Activated T-helper 9 cell treated with anti-CD3 and anti-CD28 coated beads, Interleukin-2, amount 50 U/mL, for 16 hours (primary cell): ENCODE data around the gene CTSZ.
A peak's percentile ranks its signal among the peaks of the same experiment; 100 is the strongest.
"Not testable (repeated sequence)": the region's sequence is repeated elsewhere in the genome, so short reads cannot be mapped to it uniquely, and the experiment has no call there.

Source experiments
- DNase-seq: peaks from one replicate; pipeline ENCODE4 v3.0.0-alpha.2; 2020; ENCODE audit warnings: low read depth

The CTSZ gene

DNA sequence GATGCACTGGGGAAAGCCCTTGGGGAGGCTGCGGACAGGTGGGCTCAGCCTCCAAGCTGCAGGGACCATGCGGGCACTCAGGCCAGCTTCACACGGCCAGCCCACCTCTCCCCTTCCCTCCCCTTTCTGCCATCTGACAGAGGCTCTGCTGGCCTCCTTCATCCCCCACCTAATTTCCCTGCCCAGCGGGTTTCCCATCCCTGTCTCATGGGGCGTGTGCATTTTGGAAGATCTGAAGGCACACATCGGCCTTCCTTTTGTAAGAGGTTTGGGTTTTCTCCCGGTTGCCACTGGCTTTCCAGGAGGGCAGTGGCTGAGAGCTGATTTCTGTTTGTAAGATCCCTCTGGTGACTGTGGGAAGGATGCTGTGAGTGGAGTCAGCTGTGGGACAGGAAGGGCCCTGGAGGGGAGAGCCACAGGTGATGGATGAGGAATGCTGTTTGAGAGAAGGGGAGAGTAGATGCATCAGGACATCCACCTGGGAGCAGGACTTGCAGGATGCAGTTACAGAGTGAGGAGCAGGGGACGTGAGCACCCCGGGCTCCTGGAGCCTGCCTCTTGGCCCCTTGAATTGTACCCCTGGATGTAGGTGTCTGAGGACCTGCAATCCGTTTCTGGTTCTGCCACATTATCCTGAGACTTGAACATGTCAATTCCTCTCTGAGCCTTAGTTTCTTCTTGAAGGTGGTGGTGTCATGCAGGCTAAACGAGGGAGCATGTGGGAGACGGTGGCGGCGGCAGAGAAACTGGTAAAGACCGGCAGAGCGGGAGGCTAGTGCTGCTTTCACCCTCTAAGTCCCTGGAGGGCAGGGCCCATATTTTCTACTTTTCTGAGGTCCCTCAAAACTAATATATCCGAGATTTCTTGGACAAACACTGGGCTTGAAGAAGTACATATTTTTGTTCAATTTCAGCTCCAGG lies 6.2 kb upstream of the CTSZ start:
- DNase-seq = no peak

DNA sequence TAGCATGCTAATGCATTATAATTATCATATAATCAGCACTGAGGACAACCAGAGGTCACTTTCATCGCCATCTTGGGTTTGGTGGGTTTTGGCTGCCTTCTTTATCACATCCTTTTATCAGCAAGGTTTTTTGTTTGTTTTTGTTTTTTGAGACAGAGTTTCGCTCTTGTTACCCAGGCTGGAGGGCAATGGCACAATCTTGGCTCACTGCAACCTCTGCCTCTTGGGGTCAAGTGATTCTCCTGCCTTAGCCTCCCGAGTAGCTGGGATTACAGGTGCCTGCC lies 4.8 kb upstream of the CTSZ start:
- not testable (repeated sequence) for DNase-seq

DNA sequence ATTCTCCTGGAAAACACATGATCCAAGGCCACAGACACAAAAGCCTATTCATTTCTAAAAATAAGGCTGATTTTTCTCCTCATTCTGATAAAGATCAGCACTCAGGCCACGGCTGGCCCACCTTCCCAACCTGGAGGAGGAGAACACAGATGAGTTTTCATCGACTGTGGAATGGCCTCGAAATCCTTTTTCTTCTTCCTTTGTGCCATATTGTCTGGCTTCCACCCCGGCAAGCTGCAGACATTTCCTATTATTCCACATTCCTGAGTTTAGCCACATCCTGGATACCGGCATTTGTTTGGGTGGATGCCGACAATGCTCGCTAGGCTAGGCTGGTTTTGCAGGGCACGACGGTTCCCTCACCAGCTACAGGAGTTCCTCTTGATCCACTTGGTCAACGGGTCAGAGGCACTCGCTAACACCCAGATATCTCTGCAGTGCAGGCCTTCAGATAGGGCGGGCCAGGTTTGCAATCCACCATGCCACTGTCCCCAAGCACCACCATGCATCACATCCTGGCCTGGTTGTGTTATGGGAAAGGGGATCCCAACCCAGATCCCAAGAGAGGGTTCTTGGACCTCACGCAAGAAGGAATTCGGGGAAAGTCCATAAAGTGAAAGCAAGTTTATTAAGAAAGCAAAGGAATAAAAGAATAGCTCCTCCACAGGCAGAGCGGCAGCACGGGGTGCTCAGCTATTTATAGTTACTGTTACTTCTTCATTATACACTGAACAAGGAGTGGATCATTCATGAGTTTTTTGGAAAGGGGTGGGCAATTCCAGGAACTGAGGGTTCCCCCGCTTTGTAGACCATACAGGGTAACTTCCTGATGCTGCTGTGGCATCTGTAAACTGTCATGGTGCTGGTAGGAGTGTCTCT lies 4.2 kb upstream of the CTSZ start:
- no peak for DNase-seq

DNA sequence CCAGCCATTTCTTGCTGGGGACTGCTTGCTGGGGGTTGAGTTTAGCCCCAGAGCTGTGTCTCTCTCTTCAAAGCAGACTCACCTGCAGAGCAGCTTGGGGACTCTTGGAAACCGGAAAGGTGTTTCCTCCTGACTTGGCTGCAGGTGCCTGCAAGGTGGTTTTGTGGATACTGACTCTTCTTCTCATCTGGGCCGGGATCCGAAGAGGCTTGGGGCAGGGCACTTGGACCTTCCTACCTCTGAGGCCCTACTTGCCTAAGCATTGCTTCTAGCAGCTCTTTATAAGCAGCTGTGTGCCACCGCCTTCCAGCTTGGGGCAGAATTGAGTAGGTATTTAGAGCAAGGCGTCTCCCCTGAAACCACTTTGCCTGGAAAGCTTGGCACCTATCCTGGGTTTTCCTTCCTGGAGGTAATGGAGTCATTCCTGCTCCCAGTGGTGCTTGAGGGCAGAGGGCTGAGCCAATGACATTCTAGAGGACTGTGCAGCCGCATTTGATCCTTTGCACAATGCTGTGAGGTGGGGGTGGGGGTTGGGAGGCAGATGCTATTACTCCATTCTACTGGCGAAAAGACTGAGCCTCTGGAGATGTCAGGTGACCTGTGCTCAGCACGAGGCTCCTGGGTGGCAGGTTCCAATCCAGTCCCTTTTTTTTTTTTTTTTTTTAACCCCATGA lies 3.4 kb upstream of the CTSZ start:
- DNase-seq = no peak

DNA sequence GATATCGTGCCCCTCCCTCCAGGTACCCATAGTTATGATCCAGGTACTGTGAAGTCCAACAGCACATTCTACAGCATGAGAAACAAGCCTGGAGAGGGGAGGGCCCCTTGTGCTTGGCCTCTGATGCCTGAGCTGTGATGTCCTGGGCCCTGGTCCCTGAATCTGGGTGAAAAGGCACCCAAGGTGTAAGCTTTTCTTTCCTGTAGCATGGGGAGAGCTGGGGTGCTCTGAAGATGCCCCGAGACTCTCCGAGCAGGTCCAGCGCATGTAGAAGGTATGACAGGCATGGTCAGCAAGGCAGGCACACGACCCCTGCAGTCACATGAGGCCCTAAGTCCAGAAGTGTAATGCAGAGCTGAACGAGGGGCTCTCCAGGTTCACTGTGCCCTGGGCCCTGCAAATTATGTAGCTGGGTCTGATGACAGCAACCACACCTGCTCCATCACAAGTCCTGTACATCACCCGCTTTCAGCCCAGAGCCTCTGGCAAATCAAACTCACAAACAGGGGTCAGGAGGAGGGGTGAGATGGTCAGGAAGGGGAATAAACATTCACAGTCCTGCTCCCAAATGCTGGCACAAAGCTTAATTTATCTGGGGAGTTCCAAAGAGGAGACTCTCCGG lies 1.8 kb upstream of the CTSZ start:
- DNase-seq = no peak

DNA sequence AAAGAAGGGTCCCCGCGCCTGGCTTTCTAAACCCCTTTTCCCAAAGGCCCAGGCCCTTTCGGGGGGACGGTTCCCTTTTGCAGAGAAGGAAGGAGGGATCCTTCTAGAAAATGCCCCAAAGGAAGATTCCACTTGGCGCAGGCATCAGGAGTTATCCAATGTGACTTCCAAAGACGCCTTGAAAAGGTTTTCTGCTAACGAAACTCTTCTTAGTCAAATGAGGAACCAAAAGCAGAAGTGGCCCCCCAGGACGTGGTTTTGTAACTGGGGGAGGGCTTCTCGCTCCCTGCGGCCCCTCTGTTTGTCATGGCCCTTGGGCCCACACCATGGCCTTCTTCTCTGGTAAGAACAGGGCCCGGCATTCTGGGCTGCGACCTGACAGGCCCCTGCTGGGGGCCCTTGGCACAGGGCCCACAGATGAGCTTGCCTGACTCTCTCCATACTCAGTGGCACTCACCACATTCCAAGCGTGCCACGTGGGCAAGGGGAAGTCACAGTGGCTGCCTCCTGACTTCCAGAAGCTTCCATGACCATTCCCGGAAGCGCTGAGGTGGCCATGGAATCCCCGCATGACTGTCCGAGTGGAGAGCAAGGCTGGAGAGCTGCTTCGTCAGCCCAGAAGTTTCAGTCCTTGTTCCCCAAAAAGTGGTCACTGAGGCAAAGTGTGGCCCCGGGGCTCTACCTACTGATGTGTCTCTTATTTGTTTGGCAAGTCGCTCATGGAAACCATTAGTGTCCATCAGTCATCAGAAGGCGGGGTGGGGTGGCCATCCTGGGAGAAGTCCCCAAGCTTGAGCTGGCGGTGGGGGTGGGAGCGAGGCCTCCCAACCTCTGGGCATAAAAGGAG lies 834 bp upstream of the CTSZ start:
- DNase-seq = no peak

DNA sequence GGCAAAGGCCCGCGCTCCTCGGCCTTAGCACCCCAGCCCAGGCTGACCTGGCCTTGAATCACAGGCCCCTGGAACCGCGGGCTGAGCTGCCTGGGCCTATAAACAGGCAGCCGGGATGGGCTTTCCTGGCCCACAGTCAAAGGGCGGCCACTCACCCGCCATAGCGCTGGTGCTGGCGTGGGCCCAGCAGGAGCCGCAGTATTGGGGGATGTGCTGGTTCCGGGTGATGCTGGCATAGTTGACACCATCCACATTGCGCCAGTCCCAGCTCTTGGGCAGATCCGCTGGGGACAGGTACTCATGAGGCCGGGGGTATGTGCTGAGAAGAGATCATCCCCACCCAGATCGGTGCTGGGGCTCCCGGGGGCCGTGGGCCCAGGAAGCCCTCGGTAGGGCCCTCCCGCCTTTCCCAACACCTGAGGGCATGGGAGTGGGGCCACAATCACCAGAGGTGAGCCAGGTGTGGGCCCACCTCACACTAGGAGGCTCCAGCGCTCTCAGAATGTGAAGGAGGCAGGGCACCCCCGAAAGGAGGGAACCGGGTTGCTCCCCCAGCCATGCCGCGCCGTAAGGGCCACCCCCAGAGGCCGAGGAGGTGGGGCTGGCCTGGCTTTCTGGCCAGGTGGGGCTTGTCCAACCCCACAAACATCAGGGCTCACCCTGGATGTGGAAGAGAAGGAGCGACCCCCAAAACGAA lies 739 bp downstream of the CTSZ start:
- no peak for DNase-seq

DNA sequence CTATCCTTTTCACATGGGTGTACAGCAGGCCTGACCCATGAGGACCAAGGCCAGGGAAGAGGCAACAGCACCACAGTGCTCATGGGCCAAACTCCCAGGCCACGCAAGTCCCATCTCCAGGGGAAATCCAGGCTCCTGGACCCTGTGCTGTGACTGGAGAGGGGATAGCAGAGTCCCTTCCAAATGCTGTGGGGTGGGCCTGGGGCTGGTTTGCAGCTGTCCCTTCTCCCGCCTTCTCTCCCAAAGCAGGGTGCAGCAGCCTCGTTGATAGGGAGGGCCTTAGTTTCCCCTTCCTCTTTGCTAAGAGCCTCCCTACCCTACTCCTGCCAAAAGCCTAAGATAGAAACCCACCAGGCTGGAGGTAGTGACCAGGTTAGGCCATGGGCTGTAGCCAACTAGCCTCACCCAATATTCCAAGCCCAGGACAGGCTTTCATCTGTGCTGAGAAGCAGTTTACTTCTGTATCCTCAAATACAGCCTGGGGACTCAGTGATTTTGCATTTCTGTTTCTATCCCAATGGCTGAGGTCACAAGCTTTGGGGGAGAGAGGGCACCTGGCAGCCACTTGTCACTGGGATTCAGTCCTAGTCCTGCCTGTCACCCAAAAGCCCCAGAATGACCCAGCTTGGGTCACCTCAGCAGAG lies 1.4 kb downstream of the CTSZ start:
- no peak for DNase-seq

DNA sequence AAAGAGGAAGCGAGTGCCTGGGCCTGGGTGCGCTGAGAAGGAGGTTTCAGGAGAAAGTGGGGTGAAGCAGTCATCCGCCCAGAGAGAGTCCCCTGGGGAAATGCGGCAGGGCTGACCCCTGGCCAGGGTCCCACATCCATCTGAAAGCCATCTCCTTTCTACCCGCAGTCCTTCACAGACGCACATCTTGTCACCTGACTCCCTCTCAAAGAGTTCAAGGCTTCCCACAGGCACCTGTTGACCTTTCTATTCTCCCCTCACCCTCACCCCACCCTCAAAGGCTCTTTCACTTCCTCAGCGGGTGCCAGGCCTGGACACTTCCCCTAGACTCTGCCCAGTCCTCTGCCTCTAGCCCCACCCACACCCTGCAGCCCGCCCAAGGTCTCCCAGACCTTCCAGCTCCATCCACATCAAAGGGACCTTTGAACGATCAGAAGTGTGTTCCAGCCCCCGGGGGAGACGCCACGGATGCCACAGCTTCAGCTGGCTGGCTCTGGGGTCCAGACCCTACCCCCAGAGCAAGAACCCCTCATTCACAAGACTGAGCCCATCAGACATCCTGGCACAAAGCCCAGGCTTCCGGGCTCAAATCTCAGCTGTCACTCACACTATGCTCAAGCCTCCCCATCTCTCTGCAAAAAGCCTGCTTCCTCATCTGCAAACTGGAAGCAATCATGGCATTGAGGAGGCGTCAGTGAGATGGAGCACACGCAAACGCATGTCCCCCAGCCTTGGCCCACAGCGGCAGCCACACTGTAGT lies 2.1 kb downstream of the CTSZ start:
- DNase-seq = no peak

DNA sequence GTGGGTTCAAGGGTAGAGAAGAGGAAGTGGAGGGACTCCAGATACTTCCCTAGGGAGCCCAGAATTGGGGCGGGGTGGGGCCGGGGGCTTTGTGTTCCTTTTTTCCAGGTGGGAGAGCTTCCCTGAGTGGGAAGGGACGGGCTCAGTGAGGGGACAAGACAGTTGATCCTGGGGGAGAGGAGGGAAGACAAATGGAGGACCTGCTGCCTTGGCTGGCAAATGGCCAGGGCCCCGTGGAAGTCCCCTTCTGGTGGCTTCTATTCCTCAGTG lies 2.6 kb downstream of the CTSZ start:
- peak; percentile 40 for DNase-seq

DNA sequence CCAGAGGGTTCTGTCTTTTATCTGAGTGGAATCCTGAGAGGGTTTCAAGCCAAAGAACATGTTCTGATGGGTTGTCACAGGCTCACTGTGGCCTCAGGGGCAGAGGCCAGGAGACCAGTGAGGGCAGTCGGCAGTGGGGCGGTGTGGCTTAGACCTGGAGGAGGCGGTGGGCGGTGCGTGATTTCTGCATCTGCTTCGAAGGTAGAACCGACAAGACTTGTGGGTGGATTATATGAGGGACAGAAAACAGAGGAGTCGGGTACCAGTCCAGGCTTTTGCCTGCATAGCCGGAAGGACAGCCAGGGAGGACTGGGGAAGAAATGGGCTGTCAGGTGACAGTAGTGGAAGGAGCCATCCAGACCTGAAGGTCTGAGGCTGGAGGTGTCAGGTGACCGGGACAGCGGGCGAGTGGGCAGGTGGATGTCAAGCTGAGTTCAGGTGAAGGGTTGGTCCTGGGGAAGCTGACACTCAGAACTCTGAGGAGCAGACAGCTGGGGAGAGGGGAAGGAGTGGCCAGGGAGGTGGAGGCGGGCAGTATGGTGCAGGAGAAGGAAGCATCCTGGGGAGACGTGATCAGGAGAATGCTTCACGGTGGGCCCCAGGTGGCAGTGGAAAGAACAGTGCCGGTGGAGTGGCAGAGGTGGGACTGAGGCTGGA lies 3.1 kb downstream of the CTSZ start:
- DNase-seq = no peak

DNA sequence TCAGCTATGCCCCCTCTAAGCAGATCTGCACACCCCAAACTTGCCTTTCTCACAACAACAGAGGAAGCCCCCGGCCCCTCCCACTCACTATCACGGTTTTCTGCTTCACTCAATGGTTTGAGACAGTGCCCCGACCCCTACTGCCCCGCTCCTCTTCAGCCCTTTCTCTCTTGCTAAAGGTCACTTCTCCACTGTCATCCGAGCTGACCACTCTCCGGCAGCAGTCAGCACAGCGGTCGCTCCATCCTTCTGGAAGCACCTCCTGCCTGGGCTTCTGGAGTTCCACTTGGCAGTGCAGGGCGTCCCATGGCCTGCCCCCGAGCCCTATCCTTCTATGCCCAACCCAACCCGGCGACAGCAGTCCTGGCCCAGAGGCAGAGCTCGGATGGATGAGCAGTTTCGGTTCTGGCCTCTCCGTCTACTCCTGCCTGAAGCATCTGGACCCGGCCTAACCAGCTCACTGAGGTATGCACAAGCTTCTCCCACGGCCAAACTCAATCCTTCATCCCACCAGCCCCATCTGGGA lies 4.1 kb downstream of the CTSZ start:
- no peak for DNase-seq

DNA sequence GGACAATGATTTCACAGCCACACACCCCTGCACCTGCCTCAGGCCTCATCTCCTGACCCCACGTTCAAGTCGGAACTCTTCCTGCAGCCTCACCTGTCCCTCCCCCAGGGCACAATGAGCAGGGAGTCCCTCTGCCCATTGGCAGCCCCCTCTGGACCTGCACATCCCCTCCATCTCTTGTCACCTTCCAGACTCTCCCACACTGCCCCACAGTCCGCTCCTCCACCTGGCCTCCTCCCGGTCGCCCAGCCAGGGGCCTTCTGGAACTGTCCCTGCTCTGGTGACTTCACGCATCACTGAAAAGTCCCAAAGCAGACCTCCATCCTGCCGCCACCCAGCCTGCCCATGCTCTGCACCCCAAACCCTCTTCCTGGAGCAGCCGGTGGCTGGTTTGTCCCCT lies 4.7 kb downstream of the CTSZ start:
- DNase-seq = no peak

DNA sequence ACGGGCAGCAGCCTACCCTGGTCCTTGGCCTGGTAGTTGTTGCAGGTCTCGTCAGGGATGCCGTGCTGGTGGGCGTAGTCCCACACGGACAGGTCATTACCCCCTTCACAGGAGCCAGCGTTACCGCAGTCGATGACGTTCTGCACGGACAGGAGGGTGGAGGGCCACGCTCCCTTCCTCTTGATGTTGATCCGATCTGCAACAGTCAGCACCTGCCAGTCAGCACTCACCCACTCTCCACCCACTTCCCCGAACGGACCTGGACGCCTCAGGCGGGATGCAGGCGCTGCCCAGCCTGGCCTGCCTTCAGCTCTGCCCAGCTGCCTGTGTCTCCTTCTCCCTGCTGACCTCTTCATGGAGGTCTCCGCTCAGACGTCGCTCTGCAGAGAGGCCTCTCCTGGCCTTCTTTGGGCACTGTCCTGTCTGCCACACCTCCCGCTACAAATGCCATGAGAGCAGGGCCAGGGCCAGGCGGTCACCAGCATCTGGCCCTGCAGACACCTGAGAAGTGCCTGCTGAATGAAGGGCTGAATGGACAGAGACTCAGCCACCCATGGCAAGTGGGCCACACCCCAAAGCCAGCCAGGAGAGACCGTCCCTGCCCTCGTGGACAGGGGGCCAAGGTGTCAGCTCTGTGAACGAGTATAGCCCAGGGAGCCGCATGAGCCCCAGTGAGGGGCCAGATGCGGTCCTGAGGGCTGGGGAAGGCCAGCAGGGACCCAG lies 5.4 kb downstream of the CTSZ start:
- DNase-seq = no peak

DNA sequence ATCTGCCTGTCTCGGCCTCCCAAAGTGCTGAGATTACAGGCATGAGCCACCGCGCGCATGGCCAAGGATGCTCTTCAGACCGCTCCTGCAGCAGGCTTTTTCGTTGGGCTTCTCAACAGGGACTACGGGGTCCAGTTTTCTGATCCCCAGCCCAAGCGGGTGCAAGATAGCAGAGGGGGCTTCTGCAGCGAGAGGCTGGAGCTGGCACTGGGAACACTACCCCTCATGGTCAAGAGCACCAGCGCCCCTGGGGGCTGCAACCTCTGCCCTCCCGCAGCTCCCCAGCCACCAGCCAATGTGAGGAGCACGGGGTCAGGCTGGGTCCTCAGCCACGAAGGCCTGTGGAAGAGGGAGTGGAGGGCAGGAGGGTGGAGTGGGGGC lies 6.0 kb downstream of the CTSZ start:
- DNase-seq = no peak

DNA sequence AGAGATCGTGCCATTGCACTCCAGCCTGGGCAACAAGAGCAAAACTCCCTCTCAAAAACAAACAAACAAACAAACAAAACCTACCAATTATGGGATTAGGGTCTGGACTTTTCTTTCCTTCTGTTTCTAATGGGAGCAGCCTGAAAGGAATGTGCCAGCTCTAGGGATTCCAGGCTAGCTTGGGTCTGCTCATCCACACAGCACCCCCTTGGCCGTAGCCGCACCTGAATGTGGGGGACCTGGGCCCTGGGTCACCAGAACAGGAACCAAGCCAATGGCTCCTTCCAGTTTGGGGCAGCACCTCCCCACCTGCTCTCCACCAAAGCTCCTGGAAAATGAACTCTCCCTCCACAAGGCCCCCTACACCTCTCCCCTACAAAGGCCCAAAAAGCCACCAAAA lies 6.7 kb downstream of the CTSZ start:
- no peak for DNase-seq

DNA sequence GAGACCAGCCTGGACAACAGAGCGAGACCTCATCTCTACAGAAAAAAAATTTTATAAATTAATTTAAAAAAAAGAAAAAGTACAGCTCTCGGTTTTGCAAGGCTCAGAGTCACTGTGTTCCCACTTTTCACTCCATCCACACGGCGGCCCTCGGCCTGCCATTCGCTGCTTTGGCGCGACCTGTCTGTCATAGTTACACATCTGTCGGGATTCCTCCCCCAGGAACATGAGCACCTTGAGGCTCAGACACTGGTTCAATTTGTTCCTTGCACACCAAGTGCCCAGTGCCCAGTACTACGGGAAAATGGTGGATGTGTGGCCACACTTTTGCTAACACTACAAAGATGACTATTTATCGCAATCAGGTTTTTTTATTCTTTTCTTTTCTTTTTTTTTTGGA lies 8.4 kb downstream of the CTSZ start:
- DNase-seq = no peak

DNA sequence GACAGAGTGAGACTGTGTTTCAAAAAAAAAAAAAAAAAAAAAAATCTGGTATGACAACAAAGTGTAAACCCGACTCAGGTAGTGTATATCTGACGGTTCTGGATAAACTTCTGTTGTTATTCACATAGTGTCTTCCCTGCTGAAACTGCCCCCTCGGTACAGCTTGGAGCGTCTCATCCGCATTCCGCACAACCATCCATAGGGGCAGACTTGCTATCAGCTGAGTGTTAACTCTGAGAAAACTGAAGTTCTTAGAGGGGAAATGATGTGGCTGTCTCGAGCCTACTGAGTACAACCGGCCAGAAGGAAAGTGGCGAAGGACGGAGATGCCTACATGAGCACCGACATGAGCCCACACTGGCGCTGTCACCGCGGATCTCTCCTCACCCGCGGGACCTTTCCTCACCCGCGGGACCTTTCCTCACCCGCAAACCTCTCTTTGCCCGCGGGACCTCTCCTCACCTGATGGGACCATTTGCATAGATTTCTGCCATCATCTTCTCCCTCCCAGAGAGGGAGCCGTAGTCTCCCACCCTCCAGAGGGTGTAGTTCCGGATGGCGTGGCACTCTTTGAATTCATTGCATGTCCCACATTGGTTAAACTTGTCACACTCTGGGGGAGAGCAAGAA lies 9.8 kb downstream of the CTSZ start:
- DNase-seq = no peak
